ENCODE measurements around the gene RTTN.

The RTTN gene

GRCh38 chr18:70078106-70078505 lies 127.4 kb downstream of the RTTN start:
- DNase-seq (ENCODE audit: low read depth in 2 of 2, low spot score in 1 of 2) = no peak

GRCh38 chr18:70075906-70076305 lies 129.6 kb downstream of the RTTN start:
- no peak for DNase-seq (ENCODE audit: low read depth in 2 of 2, low spot score in 1 of 2)

GRCh38 chr18:70074116-70074515 lies 131.4 kb downstream of the RTTN start:
- DNase-seq (ENCODE audit: low read depth in 2 of 2, low spot score in 1 of 2) = no peak

- no peak for DNase-seq (ENCODE audit: low read depth in 2 of 2, low spot score in 1 of 2)
Measured at GRCh38 chr18:70073432-70073831, 132.1 kb downstream of the RTTN start.

- no peak for DNase-seq (ENCODE audit: low read depth in 2 of 2, low spot score in 1 of 2)
Measured at GRCh38 chr18:70072678-70073077, 132.8 kb downstream of the RTTN start.

- DNase-seq (ENCODE audit: low read depth in 2 of 2, low spot score in 1 of 2) = no peak
Measured at GRCh38 chr18:70069965-70070364, 135.5 kb downstream of the RTTN start.

- no peak for DNase-seq (ENCODE audit: low read depth in 2 of 2, low spot score in 1 of 2)
Measured at GRCh38 chr18:70069382-70069781, 136.1 kb downstream of the RTTN start.

- no peak for DNase-seq (ENCODE audit: low read depth in 2 of 2, low spot score in 1 of 2)
Measured at GRCh38 chr18:70068981-70069380, 136.5 kb downstream of the RTTN start.

GRCh38 chr18:70059684-70060083 lies 145.8 kb downstream of the RTTN start:
- no peak for DNase-seq (ENCODE audit: low read depth in 2 of 2, low spot score in 1 of 2)

- DNase-seq (ENCODE audit: low read depth in 2 of 2, low spot score in 1 of 2) = no peak
Measured at GRCh38 chr18:70058916-70059315, 146.6 kb downstream of the RTTN start.

GRCh38 chr18:70047931-70048603 lies 157.4 kb downstream of the RTTN start:
- no peak for DNase-seq (ENCODE audit: low read depth in 2 of 2, low spot score in 1 of 2)

GRCh38 chr18:70046796-70047195 lies 158.7 kb downstream of the RTTN start:
- no peak for DNase-seq (ENCODE audit: low read depth in 2 of 2, low spot score in 1 of 2)

GRCh38 chr18:70046207-70046606 lies 159.3 kb downstream of the RTTN start:
- no peak for DNase-seq (ENCODE audit: low read depth in 2 of 2, low spot score in 1 of 2)

GRCh38 chr18:70044632-70045031 lies 160.9 kb downstream of the RTTN start:
- no peak for DNase-seq (ENCODE audit: low read depth in 2 of 2, low spot score in 1 of 2)

GRCh38 chr18:70041459-70042050 lies 163.9 kb downstream of the RTTN start:
- no peak for DNase-seq (ENCODE audit: low read depth in 2 of 2, low spot score in 1 of 2)

GRCh38 chr18:70039186-70039585 lies 166.3 kb downstream of the RTTN start:
- no peak for DNase-seq (ENCODE audit: low read depth in 2 of 2, low spot score in 1 of 2)

GRCh38 chr18:70037431-70038061 lies 167.9 kb downstream of the RTTN start:
- no peak for DNase-seq (ENCODE audit: low read depth in 2 of 2, low spot score in 1 of 2)

- DNase-seq (ENCODE audit: low read depth in 2 of 2, low spot score in 1 of 2) = no peak
Measured at GRCh38 chr18:70036771-70037347, 168.6 kb downstream of the RTTN start.

GRCh38 chr18:70036168-70036567 lies 169.3 kb downstream of the RTTN start:
- no peak for DNase-seq (ENCODE audit: low read depth in 2 of 2, low spot score in 1 of 2)

GRCh38 chr18:70031221-70031620 lies 174.3 kb downstream of the RTTN start:
- DNase-seq (ENCODE audit: low read depth in 2 of 2, low spot score in 1 of 2) = no peak

- DNase-seq (ENCODE audit: low read depth in 2 of 2, low spot score in 1 of 2) = no peak
Measured at GRCh38 chr18:70030728-70031127, 174.8 kb downstream of the RTTN start.

GRCh38 chr18:70029163-70029562 lies 176.3 kb downstream of the RTTN start:
- DNase-seq (ENCODE audit: low read depth in 2 of 2, low spot score in 1 of 2) = no peak
